ENCODE data around the gene RBM4.
"Not testable (repeated sequence)": the region's sequence is repeated elsewhere in the genome, so short reads cannot be mapped to it uniquely, and the experiment has no call there.

The RBM4 gene

GRCh38 chr11:66609721-66610617 is 28.5 kb upstream of the RBM4 start:
- no peak for DNase-seq

- DNase-seq = no peak
Measured at GRCh38 chr11:66612458-66612857, 26.0 kb upstream of the RBM4 start.

- no peak for DNase-seq
Measured at GRCh38 chr11:66614073-66614472, 24.4 kb upstream of the RBM4 start.

DNA sequence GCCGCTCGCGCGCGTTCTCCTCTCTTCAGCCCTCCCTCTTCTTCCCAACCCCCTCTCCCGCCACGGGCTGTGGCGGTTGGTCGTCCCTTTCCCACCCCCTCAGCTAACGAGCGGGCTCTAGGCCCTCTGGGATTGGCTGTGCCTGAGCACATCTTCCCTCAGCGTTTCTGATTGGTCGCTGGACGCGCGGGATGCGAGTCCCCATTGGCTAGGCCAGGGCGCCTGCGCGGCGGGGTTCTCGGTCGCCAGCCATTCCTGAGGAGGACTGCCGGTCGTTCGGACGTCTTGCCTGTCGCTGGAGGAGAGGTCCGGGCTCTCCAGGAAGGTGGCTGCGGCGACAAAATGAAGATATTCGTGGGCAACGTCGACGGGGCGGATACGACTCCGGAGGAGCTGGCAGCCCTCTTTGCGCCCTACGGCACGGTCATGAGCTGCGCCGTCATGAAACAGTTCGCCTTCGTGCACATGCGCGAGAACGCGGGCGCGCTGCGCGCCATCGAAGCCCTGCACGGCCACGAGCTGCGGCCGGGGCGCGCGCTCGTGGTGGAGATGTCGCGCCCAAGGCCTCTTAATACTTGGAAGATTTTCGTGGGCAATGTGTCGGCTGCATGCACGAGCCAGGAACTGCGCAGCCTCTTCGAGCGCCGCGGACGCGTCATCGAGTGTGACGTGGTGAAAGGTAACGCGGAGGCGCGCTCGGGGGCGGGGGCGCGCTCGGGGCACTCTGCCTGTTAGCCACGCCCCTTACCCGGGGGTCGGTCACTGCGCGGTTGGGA is 21.9 kb upstream of the RBM4 start, which contains the start of gene RBM14:
Gene RBM14, plus strand, starts transcription at position 252 of the 776 bp plus-strand sequence. Its CDS starts 91 bp downstream, at position 343.
- DNase-seq = peak; percentile 100

- DNase-seq = no peak
Measured at GRCh38 chr11:66617155-66617834, 21.2 kb upstream of the RBM4 start.

DNA sequence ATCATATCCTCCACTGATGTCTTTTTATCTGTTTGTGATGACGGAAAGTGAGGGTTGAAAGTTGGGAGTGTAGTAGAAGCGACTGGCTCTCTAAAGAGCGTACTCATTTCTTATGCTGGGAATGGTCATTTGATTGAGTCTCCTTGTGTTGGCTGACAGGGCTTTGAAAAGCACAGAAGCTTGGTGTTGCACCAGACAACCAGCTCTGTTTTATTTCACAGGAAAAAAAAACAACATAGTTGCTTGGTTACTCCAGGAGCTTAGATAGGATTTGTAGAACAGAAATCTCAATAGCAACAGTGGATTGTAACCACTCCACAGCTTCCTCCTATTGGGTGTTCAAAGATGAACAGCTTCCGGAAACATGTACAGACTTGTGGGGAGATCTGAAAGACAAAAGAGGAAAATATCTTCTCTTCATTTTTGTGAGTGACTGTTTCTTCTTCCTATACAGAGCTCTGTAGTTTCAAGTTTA is 19.4 kb upstream of the RBM4 start:
- DNase-seq = no peak

DNA sequence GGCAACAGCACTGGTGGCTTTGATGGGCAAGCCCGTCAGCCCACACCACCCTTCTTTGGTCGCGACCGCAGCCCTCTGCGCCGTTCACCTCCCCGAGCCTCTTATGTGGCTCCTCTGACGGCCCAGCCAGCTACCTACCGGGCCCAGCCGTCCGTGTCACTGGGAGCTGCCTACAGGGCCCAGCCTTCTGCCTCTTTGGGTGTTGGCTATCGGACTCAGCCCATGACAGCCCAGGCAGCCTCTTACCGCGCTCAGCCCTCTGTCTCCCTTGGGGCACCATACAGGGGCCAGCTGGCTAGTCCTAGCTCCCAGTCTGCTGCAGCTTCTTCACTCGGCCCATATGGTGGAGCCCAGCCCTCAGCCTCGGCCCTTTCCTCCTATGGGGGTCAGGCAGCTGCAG is 14.1 kb upstream of the RBM4 start:
- DNase-seq = no peak

- no peak for DNase-seq
Measured at GRCh38 chr11:66625041-66625751, 13.3 kb upstream of the RBM4 start.

DNA sequence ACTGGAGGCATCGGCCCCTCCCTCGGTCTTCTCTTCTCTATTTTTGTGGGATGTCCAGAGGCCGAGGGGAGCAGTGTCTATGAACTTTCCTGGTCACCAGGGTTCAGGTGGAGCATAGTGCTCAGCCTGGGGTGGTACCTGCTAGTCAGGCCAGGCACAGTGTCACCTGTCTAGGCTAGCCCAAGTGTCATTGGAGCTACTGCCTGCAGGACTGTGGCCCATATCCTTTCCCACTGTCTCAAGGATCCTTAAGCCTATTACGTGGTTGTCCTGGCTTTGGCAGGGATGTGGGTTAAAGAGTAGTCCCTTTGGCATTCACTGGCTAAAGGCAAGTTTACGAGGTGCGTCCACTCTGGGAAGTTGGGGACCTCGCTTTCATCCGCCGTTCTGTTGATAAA is 12.8 kb upstream of the RBM4 start:
- DNase-seq = no peak

GRCh38 chr11:66626382-66626781 is 12.1 kb upstream of the RBM4 start:
- DNase-seq = no peak

DNA sequence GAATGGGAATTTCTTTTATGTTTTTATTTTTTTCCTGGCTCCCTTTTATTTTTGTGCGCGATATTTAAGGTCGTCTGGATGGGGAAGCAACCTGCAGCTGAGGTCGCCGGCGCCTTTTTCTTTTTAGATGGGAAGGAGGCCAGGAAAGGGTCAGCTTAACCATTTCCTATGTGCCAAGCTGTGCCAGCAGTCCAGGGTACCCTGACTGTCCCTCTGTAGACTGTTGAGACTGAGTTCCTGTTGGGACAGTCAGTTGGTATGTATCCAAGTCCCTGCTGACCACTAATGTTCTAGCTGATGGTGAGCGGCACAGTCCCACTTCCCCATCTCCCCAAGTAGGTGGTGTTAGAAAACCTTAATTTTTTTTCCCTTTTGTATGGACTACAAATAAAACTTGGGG is 11.6 kb upstream of the RBM4 start:
- no peak for DNase-seq

DNA sequence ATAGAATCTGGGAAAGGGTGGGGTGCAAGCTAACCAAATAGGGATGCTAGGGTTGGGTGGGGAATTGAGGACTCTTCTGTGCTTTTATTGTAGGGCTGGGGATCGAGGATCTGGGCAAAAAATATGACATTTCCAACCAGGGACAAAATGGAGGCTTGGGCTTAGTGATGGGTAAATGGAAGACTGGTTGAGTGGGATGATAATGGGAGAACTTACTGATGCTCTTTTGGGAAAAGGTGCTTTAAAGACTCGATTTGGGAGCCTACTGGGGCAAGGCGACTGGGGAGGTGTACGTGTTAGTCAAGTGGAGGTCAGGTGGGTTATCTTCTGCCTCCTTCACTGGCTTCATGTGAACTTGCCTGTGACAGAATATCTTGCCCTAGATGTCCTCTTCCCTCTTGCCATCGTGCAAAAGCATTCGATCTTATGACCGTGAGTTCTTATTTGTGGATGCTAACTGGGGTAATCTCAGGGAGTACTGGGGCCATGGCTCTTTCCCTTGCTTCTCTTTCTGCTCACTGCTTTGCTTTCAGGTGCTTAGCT is 10.4 kb upstream of the RBM4 start:
- no peak for DNase-seq

DNA sequence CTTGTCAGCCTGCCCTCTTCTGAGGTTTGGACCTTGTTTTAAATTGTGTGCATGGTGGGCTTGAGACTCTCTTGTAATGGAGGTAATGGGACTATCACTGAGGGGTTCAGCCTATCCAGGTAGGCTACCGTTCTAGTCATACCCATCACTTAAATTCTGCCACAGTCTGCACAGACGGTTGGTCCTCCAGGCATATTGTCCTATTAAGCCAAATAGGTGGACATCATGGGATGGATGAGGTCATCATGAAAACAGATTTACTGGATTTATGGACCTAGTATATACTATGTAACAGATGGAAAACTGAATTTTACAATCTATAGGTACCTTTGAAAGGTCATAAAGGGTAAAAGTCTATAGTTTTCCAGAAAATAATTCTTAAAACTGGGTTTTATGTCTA is 9.1 kb upstream of the RBM4 start:
- DNase-seq = no peak

DNA sequence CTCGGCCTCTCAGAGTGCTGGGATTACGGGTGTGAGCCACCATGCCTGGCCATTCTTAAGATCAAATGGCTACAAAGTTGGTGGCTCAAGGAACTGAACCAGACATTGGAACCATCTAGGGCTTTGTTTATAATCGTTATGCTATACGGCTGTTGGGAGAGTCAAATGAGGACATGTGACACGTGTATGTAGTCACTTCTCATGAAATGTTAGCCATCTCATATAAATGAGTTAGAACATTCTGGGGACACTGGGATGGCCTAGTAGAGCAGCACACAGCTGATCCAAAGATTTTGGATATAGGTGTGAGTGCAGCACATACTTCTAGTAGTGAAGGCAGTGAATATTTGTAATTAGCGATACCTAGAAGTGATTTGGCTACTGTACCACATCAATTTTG is 6.6 kb upstream of the RBM4 start:
- no peak for DNase-seq

DNA sequence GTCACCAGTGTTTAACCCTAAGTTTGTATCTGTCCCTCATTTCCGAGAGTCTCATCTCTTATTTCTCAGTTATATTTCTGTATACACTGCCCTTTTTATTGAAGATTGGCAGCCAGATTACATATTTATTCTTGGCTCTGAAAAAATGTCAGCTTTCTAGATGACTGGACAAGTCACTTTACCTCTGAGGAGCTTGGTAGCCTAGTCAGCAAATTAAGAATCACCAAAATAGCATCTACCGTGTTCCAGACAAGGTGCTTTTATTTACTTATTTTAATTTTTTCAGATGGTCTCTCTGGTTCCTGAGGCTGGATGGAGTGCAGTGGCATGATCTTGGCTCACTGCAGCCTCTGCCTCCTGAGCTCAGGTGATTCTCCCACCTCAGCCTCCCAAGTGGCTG is 5.6 kb upstream of the RBM4 start:
- no peak for DNase-seq

- DNase-seq = no peak
Measured at GRCh38 chr11:66636411-66636810, 2.1 kb upstream of the RBM4 start.

GRCh38 chr11:66637557-66638176 is 836 bp upstream of the RBM4 start:
- DNase-seq = no peak

DNA sequence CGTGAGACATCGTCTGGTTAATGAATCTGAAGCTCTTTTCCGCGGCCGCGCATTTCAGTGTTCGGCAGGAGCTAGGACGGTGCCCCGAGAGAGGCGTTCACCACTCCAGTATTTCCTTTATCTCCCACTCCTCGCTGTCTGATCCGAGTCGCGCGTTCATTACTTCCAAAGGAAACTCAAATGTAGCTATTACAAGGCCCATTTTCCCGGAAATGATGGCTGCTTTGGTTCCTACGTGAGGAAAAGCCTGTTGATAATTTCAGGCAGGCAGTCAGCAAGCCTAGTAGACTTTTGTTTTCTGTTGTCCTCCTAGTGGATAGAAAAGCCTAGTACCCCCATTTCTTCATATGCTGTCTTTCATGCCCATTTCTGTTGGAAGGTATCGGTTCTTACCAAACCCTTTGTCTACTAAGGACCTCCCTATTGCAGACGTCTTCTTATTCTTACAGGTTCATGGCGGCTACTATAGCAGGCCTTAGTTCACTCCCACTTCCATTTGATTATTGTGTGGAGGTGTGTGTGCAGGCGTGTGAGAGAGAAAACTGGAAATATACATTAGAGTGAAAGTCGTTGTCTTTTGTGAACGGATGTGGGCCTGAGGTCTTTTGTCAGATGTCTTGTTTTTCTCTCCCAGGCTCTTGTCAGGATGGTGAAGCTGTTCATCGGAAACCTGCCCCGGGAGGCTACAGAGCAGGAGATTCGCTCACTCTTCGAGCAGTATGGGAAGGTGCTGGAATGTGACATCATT is 737 bp downstream of the RBM4 start:
- DNase-seq = no peak

GRCh38 chr11:66639814-66640340 is 1.4 kb downstream of the RBM4 start:
- not testable (repeated sequence) for DNase-seq

DNA sequence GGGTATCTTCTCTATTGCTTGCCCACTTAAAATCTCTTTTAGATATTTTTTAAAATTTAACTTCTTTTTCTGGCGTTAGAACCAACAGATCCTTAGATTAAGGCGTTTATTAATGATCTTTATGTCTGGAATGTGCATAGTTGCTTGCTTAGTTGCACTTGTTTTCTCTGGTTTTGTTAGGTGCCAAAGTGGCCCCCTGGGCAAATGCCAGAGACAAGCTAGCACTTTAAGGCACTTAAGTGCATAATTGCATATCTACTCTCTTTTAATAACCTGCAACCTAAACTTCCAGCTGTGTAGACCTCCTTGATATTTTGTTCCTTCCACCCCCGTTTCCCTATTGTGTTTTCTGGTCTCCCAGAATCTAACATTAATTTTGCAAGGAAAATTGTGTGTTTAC is 3.3 kb downstream of the RBM4 start:
- no peak for DNase-seq

All from right kidney (tissue), 1 donor.